Measurements from ENCODE around the gene SIRT7. TPM values are rescaled to one million over a fixed set of nuclear protein-coding genes. Genes with fewer than 3 reads are reported as not detected.

SIRT7 gene
- total and polyA plus RNA-seq, 11 donors, result 3.6 to 13.2 (median 6.8) TPM

- no peak overlapping the region for H3K27ac ChIP-seq
- TF ChIP-seq CTCF (IDR thresholded peaks at IDR 0.05) (no peak), POLR2A (IDR thresholded peaks at IDR 0.05) (no peak)
- H3K4me1 ChIP-seq, result peaks cover 5 to 25% (median 14%) of the 10 kb centered on the region in 12 donors
- H3K36me3 ChIP-seq, result peaks cover 0 to 63% (median 22%) of the 10 kb centered on the region in 9 donors
- intact Hi-C loops (cut with DNase I), result no loop called here
- H3K9me3 ChIP-seq, result no peaks in the 10 kb centered on the region
- H3K4me3 ChIP-seq, result no peak overlapping the region
- DNase-seq (no peak), ATAC-seq (no peak)
- no peaks in the 10 kb centered on the region for H3K27me3 ChIP-seq
- WGBS, 4 donors, result 95 to 100% (median 96%) methylated on average over 7 to 12 of the region's 12 CpGs
Measured at GRCh38 chr17:81909231-81909630, 8.7 kb downstream of the SIRT7 start.

DNA sequence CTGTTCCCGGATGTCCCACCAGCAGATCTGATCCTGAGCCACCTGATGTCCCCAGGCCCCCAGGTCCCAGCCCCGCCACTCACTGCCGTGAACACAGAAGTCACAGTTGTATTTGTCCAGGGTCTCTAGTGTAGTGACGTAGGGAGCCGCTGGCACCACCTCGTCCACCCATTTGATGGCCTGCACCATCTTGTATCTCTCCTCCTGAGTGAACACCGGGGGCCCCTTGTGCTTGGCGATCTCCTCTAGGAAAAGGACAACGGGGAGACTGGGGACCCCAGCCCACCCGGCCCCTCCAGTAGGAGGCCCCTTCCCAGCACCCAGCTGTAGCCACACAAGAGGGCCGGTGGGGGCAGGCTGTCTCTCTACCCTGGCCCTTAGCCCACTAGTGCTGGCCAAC lies 9.2 kb downstream of the SIRT7 start:
- Histone ChIP-seq H3K4me1 (peaks cover 5 to 25% (median 14%) of the 10 kb centered on the region in 12 donors), H3K27me3 (no peaks in the 10 kb centered on the region), H3K9me3 (no peaks in the 10 kb centered on the region), H3K36me3 (peaks cover 0 to 60% (median 18%) of the 10 kb centered on the region in 9 donors), H3K4me3 (no peak overlapping the region), H3K27ac (no peak overlapping the region)
- WGBS, 4 donors, result 93 to 97% (median 95%) methylated on average over 10 to 11 of the region's 11 CpGs
- no peak for TF ChIP-seq POLR2A (IDR thresholded peaks at IDR 0.05)
- intact Hi-C loops (cut with DNase I), result no loop called here
- no peak for DNase-seq
- ATAC-seq, result no peak

- TF ChIP-seq POLR2A (IDR thresholded peaks at IDR 0.05) (no peak), CTCF (IDR thresholded peaks at IDR 0.05) (no peak)
- intact Hi-C loops (cut with DNase I), result no loop called here
- 90 to 94% (median 92%) methylated on average over 11 to 26 of the region's 26 CpGs for WGBS, 4 donors
- no peaks in the 10 kb centered on the region for H3K9me3 ChIP-seq
- ATAC-seq, result no peak
- H3K27me3 ChIP-seq, result peaks cover 0 to 5% (median 0%) of the 10 kb centered on the region in 9 donors
- H3K36me3 ChIP-seq, result peaks cover 0 to 48% (median 5%) of the 10 kb centered on the region in 9 donors
- H3K27ac ChIP-seq, result no peak overlapping the region
- no peak for DNase-seq
- no peak overlapping the region for H3K4me3 ChIP-seq
- peaks cover 5 to 28% (median 14%) of the 10 kb centered on the region in 12 donors for H3K4me1 ChIP-seq
Measured at GRCh38 chr17:81907219-81908145, 10.5 kb downstream of the SIRT7 start.

DNA sequence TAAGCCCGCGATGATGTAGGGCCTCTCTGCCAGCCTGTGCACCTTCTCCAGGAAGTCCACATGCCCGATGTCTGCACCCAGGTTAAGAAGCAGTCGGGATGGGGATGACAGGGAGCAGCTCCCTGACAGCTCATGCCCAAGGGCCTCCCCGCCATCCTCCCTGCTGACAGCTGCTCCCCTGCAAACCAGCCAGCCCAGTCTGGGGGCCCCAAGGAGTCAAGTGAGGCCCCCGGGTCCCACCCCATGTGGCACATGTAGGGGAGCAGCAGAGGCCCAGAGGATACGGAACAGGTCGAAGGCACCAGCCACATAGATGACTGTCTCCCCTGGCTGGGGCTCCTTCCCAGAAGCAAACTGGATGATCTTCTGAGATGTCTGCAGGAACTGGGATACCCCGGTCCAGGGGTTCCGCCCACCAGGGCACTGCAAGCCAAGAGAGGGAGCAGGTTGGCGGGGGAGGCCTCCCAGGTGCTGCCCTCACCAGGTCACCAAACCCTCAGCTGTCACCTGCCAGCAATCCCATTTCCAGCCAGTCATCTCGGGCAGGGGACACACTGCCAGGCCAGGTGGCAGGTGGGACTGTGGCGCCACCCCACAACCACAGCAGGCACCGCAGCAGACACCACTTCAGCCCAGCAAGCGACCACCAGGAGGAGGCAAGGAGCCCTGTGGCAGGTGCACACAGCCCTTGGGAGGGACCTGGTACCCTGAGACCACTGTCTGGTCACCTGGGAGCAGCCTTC lies 11.3 kb downstream of the SIRT7 start:
- Histone ChIP-seq H3K9me3 (no peaks in the 10 kb centered on the region), H3K4me3 (no peak overlapping the region), H3K27me3 (peaks cover 0 to 13% (median 0%) of the 10 kb centered on the region in 9 donors), H3K36me3 (peaks cover 0 to 44% (median 3%) of the 10 kb centered on the region in 9 donors), H3K4me1 (peaks cover 7 to 30% (median 15%) of the 10 kb centered on the region in 12 donors), H3K27ac (no peak overlapping the region)
- intact Hi-C loops (cut with DNase I), result no loop called here
- no peak for TF ChIP-seq POLR2A (IDR thresholded peaks at IDR 0.05)
- TF ChIP-seq CTCF (IDR thresholded peaks at IDR 0.05), result no peak
- 93 to 100% (median 94%) methylated on average over 3 to 15 of the region's 15 CpGs for WGBS, 4 donors
- DNase-seq (no peak), ATAC-seq (no peak)

Data from heart left ventricle (tissue), 16 donors.